NCI-H524 (cell line): ENCODE measurements around the gene MACROD2.

Experiments used
- DNase-seq, 2 experiments: peaks; one replicate each; lab custom pipeline; 2025; lab: John Stamatoyannopoulos, UW

The MACROD2 gene

GRCh38 chr20:15625981-15626380 lies 1630.7 kb downstream of the MACROD2 start:
- no peak for DNase-seq

DNA sequence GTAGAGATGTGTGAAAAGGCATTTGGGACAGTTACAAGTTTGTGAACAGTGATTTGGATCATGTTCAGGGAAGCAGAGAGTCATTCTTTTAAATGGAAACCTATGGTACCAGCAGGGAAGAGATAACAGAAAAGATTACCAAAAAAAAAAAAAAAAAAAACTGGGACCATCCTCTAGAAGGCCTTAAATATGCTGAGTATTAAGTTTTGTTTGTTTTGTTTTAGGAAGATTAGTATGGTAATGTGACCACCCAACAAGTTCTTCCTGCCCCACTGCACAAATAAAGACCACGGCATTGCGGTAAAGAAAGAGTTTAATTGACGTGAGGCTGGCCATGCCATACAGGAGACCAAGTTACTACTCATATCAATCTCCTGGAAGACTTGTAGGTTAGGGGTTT lies 1631.8 kb downstream of the MACROD2 start:
- no peak for DNase-seq

DNA sequence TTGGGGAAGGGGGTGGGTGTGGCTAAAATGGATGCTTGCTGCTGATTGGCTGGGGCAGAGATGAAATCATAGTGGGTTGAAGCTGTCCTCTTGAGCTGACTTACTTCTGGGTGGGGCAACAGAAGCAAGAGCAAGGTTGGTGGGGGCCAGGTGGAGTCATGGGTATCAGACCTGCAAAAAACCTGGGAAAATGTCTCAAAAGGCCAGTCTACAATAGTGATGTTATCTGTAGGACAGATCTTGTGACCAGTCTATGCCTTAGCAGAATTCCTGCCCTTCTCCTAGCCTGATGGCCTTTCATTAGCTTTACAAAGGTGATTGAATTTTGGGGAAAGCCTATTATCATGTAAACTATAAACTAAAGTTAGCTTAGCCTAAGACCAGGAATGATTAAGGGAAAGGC lies 1632.2 kb downstream of the MACROD2 start:
- DNase-seq = no peak

GRCh38 chr20:15628851-15629353 lies 1633.6 kb downstream of the MACROD2 start:
- no peak for DNase-seq

DNA sequence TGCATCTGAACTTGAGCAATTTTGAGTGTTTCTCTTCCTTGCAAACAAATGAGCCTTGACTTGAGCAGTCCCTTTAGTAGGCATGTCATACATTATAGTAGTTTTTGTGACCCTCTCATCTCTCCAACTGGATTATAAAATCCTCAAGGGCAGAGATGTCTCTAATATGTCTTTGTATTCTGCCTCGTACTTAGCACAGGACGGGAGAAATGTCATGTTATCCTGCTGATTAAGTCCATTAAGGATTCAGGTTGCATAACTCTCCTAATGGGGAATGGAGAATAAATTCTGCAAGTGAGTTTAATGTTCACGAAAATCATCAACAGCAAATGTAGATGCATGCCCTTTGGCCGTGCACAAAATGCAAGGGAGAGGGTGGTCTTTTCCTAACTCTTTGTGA lies 1635.0 kb downstream of the MACROD2 start:
- no peak for DNase-seq

DNA sequence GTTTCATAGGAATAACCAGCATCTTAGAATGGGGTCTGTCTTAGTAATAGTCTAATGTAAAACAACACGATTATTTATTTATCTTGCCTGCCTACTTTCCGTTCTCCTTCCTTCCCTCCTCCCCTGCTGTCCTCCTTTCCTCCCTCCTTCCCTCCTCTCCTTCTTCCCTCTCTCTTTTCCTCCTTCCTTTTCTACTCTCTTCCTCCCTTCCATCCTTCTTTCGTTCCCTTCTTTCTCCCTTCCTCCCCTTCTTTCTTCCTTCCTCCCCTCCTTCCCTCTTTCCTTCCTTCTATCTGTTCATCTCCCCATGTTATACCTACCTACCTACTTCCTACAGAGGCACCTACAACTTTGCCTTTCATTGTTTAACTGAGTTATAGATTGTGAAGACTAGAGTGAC lies 1637.4 kb downstream of the MACROD2 start:
- DNase-seq = no peak

DNA sequence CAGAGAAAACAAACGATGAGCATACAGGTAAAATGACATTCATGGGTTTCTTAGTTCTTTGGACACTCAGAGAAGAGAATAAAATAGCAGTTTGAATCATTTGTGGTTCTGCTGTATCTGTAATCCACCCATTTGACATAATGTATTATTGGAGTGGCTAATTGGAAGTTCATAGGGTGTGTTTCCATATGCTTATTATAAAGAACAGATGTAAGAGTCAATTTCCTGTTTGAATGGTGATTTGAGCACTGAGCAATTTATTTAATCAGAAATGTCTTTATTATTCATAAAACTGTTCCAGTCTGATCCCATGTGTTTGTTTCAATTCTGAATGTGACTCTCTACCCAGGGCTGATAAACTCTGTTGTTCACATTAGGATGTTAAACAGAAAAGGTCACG lies 1638.8 kb downstream of the MACROD2 start:
- peak in 1 of 2 experiments; percentile 21 for DNase-seq

DNA sequence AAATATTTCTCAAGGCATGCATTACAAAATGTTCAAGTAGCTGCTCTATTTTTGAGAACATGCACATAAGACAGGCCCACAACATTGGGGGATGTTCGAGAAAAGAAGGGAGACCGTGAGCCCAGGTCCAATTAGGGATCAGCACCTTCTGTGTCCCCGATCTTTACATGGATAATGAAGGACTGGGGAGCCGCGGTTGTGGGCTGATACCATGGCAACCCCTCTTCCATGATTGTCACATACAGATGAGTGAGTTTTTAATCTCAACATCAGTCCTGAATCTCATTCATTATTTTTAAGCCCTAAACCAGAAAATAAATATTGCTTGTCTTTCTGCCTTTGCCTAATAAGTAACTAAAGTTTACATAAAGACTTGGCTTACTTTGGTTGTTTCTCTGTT lies 1642.2 kb downstream of the MACROD2 start:
- no peak for DNase-seq

GRCh38 chr20:15637950-15638754 lies 1642.8 kb downstream of the MACROD2 start:
- DNase-seq = peak in 1 of 2 experiments; percentile 11

- no peak for DNase-seq
Measured at GRCh38 chr20:15638816-15639215, 1643.5 kb downstream of the MACROD2 start.

GRCh38 chr20:15639839-15640238 lies 1644.5 kb downstream of the MACROD2 start:
- no peak for DNase-seq

GRCh38 chr20:15642109-15642508 lies 1646.8 kb downstream of the MACROD2 start:
- no peak for DNase-seq

DNA sequence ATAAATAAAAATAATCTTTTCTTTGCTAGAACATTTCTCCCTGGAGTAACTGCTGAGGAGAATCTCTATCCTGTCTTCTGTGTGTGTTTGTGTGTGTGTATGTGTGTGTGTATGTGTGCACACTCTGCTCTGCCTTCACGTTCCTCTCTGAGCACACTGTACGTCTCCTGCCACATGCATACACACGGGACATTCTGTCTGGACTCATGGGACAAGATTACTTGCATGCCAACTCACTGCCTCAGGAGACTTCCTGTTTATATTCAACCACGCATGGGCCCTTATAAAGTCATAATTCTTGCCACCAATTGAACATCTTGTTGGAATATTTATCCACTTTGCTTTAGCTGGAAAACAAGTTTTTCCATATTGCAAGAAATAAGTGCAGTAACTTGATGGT lies 1647.4 kb downstream of the MACROD2 start:
- DNase-seq = no peak

DNA sequence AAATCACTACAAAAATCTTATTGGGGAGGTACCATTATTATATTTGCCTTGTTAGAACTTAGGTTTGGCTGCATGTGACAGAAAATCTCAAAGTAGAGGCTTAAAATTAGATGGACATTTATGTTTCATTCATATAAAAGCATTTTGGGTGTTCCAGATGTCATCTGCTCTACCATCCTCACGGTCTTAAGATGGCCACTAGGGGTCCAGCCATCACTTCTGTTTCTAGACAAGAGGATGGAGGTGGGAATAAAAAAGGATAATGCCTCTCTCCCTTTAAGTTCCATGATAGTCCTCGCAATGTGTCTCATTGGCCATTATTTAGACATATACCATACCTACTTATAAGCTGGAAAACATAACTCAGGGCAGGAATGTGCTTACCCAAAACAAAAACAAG lies 1648.4 kb downstream of the MACROD2 start:
- DNase-seq = peak in 1 of 2 experiments; percentile 15

DNA sequence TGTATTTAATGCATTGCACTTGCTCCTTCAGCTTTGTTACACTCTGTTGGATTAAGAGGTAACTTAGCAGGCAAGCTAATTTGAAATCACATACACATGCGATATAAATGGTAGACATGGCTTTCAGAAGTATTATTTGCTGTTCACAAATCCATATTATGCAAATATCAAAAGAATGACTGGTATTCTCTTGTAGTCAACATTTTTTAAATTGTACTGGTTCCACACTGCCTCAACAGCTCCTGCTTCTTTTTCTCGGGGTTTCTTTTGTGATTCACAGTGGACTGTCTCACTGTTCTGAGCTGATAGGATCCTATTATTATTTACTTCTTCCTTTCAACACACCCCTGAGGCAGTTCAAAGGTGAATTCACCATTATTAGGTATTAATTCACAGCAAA lies 1650.5 kb downstream of the MACROD2 start:
- no peak for DNase-seq

DNA sequence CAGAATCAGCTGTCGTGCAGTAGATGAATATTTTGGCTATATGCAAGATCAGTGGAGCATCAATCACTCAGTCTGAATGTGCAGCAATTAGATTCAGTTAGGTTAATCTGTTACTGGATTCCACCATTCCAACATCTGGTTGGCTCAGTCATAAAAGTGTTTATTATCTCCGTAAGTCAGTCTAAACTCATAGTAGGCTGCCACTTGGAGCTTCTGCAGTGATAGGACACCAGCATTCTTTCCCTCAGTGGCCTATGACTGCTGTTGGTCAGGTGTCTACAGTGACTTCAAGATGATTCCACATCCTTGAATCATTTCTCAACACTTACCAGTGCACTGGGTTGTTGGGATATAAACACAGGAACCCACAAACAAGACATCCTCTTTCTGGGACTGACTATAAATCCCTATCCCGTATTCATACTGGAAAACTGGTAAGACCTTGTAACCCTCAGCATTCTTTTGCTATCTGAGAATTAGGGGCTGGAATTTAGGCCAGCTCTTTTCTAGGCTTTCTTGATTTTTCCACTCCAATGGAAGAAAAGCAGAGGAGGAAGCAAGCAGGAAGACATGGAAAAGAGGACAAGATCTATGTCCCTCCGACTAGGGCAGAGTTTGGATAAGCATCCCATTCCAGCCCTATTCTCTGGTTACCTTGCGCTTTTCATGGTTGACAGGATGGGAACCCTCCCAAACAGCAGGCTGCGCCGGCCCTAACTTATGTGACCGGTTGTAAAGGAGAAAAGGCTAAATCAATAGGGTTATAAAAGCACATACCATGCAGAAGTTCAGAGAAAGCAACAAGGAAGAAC lies 1658.3 kb downstream of the MACROD2 start:
- DNase-seq = peak in 1 of 2 experiments; percentile 25

DNA sequence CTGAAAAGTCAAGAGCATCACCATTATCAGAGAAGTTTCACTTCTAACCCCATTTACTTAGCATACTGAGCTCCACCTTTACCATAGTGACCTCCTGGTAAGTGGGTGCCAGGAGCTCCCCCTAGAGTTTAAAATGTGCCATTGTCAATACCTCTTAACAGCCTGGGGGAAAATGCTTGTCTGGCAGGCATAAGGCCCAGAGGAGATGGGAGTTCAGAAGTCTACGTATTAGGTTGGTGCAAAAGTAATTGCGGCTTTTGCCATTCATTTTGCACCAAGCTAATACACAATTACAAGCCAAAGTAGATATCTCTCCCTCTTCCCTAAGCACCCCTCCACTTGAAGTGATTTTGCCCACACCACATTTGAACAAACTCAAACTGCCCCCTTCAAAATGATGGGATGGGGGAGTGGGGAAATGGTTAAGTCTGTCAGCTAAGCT lies 1658.9 kb downstream of the MACROD2 start:
- DNase-seq = peak; percentile 65 to 81

DNA sequence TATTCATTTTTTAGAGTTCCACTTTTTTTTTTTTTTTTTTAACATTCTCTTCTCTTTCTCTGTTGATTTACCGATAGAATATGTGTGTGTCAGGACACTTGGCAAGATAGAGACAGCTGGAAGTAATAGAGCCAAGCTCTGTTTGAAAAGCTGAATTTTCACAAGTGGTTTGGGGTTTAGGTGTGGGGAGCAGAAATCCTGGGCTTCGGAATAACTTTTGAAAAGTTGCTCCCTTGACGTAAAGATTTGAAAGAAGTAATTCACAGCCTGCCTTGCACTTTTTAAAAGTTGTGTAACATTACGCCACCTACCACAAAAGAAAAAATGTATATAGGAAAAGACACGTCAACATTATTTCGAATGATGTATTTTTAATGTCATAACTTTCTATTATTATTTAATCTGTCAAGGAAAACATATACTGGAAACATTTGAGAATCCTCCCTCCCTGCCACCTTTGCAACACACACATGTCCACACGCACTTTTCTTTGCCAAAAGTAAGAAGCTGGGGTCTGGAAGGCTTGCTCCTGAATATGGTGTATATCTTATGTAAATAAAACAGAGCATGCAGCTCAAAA lies 1660.1 kb downstream of the MACROD2 start:
- no peak for DNase-seq

GRCh38 chr20:15656124-15656523 lies 1660.8 kb downstream of the MACROD2 start:
- DNase-seq = no peak

- DNase-seq = no peak
Measured at GRCh38 chr20:15658295-15658694, 1663.0 kb downstream of the MACROD2 start.

DNA sequence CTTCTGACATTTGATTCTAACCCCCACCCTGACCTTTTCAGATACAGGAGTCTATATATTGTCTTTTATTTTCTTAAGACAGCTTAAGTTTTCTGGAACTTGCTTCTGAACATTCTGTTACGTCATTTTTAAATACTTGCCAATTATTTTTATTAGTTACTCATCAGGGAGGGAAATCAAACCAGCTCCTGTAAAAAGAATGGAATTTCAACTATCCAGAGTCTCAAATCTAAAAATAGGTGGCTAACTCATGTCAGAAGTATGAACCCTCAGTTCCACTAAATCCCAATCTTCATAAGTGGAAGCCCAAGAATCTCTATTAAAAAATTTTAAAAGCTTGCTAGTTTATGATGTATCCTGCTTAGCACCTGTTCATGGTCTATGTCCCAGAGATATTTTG lies 1677.9 kb downstream of the MACROD2 start:
- DNase-seq = no peak

DNA sequence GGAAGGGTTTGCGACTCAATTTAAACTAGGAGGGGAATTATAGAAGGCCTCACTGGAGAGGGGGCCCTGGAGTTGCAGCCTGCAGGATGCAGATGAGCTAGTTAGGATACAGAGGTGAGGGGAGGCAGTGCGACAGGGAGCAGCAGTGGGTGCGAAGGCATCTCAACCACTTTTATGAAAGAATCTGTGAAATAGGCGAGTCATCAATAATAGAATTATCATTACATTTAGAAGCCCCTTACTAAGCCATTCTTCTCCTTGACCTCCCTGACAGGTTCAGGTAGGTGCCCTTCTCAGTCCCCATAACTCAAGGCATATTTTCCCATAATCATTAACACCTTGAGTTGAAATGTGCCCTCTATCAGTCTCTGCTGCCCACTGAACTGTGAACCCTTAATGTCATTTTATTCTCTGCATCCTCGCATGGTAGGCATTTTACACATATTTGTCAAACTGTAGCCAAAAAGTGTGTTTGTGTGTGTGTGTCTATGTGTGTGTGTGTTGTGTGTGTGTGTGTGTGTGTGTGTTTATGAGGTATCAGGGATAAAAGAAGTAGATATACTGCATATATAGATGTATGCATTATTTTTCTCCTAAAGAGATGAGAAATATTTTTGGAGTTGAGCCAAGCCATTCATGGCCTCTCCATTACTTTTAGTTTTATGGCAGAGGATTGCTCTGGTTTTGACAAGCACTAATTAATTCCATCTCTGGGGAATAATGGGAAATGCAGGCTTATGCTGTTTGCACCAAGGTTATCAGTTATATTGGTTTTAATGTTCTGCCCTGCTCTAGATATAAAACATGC lies 1679.1 kb downstream of the MACROD2 start:
- peak in 1 of 2 experiments; percentile 61 for DNase-seq
